Measurements from ENCODE around the gene VSTM2B.

The VSTM2B gene

GRCh38 chr19:29515233-29515619, 10.6 kb upstream of the VSTM2B start:
- in situ Hi-C loops (cut with HindIII; ENCODE audit: low sequenced_read_pairs), result no loop called here

GRCh38 chr19:29515706-29516357, 10.0 kb upstream of the VSTM2B start:
- in situ Hi-C loops (cut with HindIII; ENCODE audit: low sequenced_read_pairs), result no loop called here

- in situ Hi-C loops (cut with HindIII; ENCODE audit: low sequenced_read_pairs), result no loop called here
Observed at GRCh38 chr19:29516358-29516725, 9.5 kb upstream of the VSTM2B start.

GRCh38 chr19:29516821-29517395, 8.9 kb upstream of the VSTM2B start:
- in situ Hi-C loops (cut with HindIII; ENCODE audit: low sequenced_read_pairs), result no loop called here

- in situ Hi-C loops (cut with HindIII; ENCODE audit: low sequenced_read_pairs), result no loop called here
Observed at GRCh38 chr19:29517412-29517811, 8.4 kb upstream of the VSTM2B start.

GRCh38 chr19:29517946-29518345, 7.8 kb upstream of the VSTM2B start:
- in situ Hi-C loops (cut with HindIII; ENCODE audit: low sequenced_read_pairs), result no loop called here

- in situ Hi-C loops (cut with HindIII; ENCODE audit: low sequenced_read_pairs), result no loop called here
Observed at GRCh38 chr19:29519146-29519545, 6.6 kb upstream of the VSTM2B start.

GRCh38 chr19:29519931-29520330, 5.9 kb upstream of the VSTM2B start:
- in situ Hi-C loops (cut with HindIII; ENCODE audit: low sequenced_read_pairs), result no loop called here

GRCh38 chr19:29520390-29520789, 5.4 kb upstream of the VSTM2B start:
- in situ Hi-C loops (cut with HindIII; ENCODE audit: low sequenced_read_pairs), result no loop called here

GRCh38 chr19:29521291-29522075, 4.3 kb upstream of the VSTM2B start:
- in situ Hi-C loops (cut with HindIII; ENCODE audit: low sequenced_read_pairs), result no loop called here

GRCh38 chr19:29523568-29523967, 2.2 kb upstream of the VSTM2B start:
- in situ Hi-C loops (cut with HindIII; ENCODE audit: low sequenced_read_pairs), result no loop called here

- in situ Hi-C loops (cut with HindIII; ENCODE audit: low sequenced_read_pairs), result no loop called here
Observed at GRCh38 chr19:29524201-29524911, 1.4 kb upstream of the VSTM2B start.

- in situ Hi-C loops (cut with HindIII; ENCODE audit: low sequenced_read_pairs), result no loop called here
Observed at GRCh38 chr19:29524912-29525831, 622 bp upstream of the VSTM2B start.

- in situ Hi-C loops (cut with HindIII; ENCODE audit: low sequenced_read_pairs), result no loop called here
Observed at GRCh38 chr19:29526730-29527499, 1.1 kb downstream of the VSTM2B start.

- in situ Hi-C loops (cut with HindIII; ENCODE audit: low sequenced_read_pairs), result no loop called here
Observed at GRCh38 chr19:29527500-29528328, 1.9 kb downstream of the VSTM2B start.

GRCh38 chr19:29528350-29528945, 2.7 kb downstream of the VSTM2B start:
- in situ Hi-C loops (cut with HindIII; ENCODE audit: low sequenced_read_pairs), result no loop called here

- in situ Hi-C loops (cut with HindIII; ENCODE audit: low sequenced_read_pairs), result no loop called here
Observed at GRCh38 chr19:29528946-29529645, 3.3 kb downstream of the VSTM2B start.

All from DLD1 (cell line).